Memory B cell (primary cell): ENCODE data around the gene RHBDL2.

ENCODE experiments used
- ATAC-seq: fragments of 150-1000 bp; cut with Tn5 transposase; 2 replicates; pipeline ENCODE4 v1.10.0; 2021; ENCODE audit warnings: low read depth, mild to moderate bottlenecking, moderate library complexity
- DNase-seq, 2 donors: peaks; one replicate each; pipeline ENCODE4 v3.0.0; 2022; ENCODE audit warnings: low spot score in 2 of 2
- H3K27ac Mint-ChIP-seq: one replicate; pipeline ENCODE4 v1.8.0; 2022; ENCODE audit warnings: mild to moderate bottlenecking, moderate library complexity, mixed read lengths
- H3K27me3 Mint-ChIP-seq: one replicate; pipeline ENCODE4 v1.8.0; 2022; ENCODE audit warnings: mixed read lengths
- H3K36me3 Mint-ChIP-seq: one replicate; pipeline ENCODE4 v1.8.0; 2022; ENCODE audit warnings: mild to moderate bottlenecking, mixed read lengths
- H3K4me1 Mint-ChIP-seq: one replicate; pipeline ENCODE4 v1.8.0; 2022; ENCODE audit warnings: mixed read lengths
- H3K4me3 Mint-ChIP-seq: one replicate; pipeline ENCODE4 v1.8.0; 2022; ENCODE audit warnings: mild to moderate bottlenecking, moderate library complexity, mixed read lengths
- H3K9me3 Mint-ChIP-seq: one replicate; pipeline ENCODE4 v1.8.0; 2022; ENCODE audit warnings: mixed read lengths

RHBDL2 gene

DNA sequence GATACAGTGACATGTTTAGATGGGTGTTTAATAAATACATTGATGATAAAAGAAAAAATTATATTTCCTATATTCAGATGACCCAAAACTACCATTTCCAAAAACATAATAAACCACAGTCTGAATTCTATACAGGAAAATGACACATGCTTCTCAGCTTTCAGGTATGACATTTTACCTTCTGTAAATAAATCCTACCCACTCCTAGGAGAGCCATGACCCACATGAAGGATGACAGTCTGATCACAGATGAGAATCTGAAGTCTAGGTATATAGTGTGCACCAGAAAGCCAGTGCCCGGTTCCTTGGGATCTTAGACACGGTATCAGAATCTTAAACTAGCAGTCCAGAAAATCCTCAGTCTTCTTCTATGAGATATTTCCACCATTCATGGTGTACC lies 56.5 kb downstream of the RHBDL2 start:
- Mint-ChIP-seq H3K27ac (no peak overlapping the region), H3K4me1 (no peaks in the 10 kb centered on the region), H3K36me3 (no peaks in the 10 kb centered on the region), H3K9me3 (no peaks in the 10 kb centered on the region), H3K4me3 (no peak overlapping the region), H3K27me3 (no peaks in the 10 kb centered on the region)
- no peak for DNase-seq
- no peak for ATAC-seq

DNA sequence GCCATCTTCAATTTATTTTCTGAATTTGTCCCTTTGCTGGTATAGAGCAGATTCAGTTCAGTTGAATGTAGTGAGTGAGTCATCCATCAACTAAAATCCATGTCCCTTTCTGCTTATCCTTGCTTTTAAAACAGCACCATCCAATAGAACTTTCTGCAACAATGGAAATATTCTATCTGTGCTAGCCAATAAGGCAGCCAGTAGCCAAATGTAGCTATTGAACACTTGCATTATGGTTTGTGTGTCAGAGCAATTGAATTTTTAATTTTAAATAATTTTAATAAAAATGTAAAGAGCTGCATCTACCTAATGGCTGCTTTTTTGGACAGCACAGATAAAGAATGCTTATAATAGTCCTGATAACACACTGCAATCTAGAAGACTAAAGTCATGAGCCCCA lies 60.1 kb downstream of the RHBDL2 start, which contains the start of gene GJA9:
GJA9 (minus strand) TSS at position 101 of the 400 bp plus-strand sequence. CDS start 5,489 bp downstream, outside the sequence.
- no peaks in the 10 kb centered on the region for H3K27me3 Mint-ChIP-seq
- no peak within 1 kb of the TSS for H3K27ac Mint-ChIP-seq
- no peak within 1 kb of the TSS for H3K4me3 Mint-ChIP-seq
- no peaks in the 10 kb centered on the region for H3K36me3 Mint-ChIP-seq
- no peak for DNase-seq
- H3K4me1 Mint-ChIP-seq = no peaks in the 10 kb centered on the region
- ATAC-seq = no peak
- H3K9me3 Mint-ChIP-seq = no peaks in the 10 kb centered on the region

DNA sequence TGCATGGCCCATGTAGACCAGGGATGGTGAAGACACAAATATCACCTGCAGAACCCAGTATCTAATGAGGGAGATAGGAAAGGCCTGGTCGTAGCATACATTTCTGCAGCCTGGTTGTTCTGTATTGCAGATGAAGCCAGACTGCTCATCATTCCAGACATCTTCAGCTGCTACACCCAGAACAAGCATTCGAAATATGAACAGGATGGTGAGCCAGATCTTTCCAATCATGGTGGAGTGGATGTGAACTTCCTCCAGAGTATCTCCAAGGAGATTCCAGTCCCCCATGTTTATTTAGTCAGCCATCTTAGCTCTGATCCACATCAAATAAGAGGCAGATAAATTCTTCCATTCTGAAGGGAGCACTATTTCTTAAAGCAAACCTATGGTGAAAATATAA lies 65.8 kb downstream of the RHBDL2 start:
- Mint-ChIP-seq H3K27me3 (no peaks in the 10 kb centered on the region), H3K4me3 (no peak overlapping the region), H3K36me3 (no peaks in the 10 kb centered on the region), H3K9me3 (no peaks in the 10 kb centered on the region), H3K27ac (no peak overlapping the region), H3K4me1 (peaks cover 8% of the 10 kb centered on the region)
- no peak for DNase-seq
- no peak for ATAC-seq

DNA sequence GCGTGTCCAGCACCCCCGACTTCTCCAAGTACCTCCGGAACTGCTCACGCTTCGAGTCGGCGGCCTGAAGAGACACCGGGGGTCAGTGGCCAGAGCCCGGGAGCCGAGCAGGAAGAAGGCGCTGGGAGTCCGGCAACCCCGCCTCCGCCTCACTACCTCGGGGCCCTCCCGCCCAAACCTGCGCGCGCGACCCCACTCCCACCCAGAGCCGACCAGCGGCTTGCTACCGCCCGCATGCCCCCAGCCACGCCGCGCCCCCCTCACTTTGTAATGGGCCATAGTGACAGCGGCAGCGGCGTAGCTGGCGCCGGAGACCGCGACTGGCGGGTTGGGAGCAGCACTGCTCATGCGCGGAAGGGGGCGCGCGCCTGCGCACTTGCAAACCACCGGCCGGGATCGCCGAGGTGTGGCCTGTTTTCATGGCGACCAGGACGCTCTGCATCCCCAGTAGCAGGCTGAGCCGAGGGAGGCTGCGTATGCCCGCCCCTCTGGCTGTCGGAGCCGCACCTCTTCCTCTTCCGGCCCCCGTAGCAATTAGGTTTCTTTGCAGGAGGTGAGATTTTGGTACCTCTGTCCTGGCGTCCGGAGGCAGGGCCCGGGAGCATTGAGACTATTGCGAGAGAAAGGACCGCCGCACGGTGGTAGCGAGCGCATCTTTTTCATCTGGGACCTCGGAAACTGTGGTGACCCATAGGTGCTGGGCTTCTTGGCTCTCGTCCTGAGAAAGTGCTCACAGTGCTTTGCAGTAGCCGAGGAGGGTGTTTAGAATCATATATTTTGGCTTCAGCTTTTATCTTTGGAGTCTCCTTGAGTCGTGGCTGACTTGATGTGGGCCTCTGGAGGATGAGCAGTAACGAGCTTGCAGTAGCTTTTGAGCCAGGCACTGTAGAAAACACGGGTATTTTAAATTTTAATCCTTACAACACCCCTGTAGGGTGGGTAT lies 68.3 kb downstream of the RHBDL2 start, which contains the start of gene MYCBP:
MYCBP (minus strand) TSS at position 322 of the 943 bp plus-strand sequence; CDS start at position 279, 43 bp downstream.
- peak; percentile 91 to 97 for DNase-seq
- Mint-ChIP-seq H3K9me3 (no peaks in the 10 kb centered on the region), H3K4me1 (peaks cover 8% of the 10 kb centered on the region), H3K36me3 (no peaks in the 10 kb centered on the region), H3K27ac (peak within 1 kb of the TSS; percentile 82), H3K4me3 (peak within 1 kb of the TSS; percentile 87), H3K27me3 (no peaks in the 10 kb centered on the region)
- peak; percentile 99 for ATAC-seq

GRCh38 chr1:38872401-38873026 lies 69.1 kb downstream of the RHBDL2 start:
- DNase-seq = peak in 1 of 2 donors; percentile 9
- Mint-ChIP-seq H3K27ac (peak overlapping the region; percentile 82), H3K9me3 (no peaks in the 10 kb centered on the region), H3K4me3 (peak overlapping the region; percentile 87), H3K4me1 (peaks cover 15% of the 10 kb centered on the region), H3K27me3 (no peaks in the 10 kb centered on the region), H3K36me3 (peaks cover 4% of the 10 kb centered on the region)
- ATAC-seq = peak; percentile 3

DNA sequence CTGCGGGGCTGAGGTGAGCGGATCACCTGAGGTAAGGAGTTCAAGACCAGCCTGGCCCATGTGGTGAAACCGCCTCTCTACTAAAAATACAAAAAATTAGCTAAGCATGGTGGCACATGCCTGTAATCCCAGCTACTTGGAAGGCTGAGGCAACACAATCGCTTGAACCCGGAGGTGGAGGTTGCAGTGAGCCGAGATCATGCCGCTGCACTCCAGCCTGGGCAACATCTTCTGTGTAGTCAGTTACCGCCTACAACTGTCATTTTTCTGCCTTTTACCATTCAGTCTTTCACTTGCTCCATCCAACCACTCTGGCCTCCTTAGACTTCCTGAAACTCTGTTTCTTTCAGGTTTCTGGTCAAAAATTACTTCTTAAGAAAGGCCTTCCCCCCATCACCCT lies 70.6 kb downstream of the RHBDL2 start:
- no peak overlapping the region for H3K4me3 Mint-ChIP-seq
- H3K36me3 Mint-ChIP-seq = peaks cover 4% of the 10 kb centered on the region
- no peaks in the 10 kb centered on the region for H3K9me3 Mint-ChIP-seq
- DNase-seq (no peak), ATAC-seq (no peak)
- H3K27ac Mint-ChIP-seq = no peak overlapping the region
- H3K4me1 Mint-ChIP-seq = peaks cover 15% of the 10 kb centered on the region
- no peaks in the 10 kb centered on the region for H3K27me3 Mint-ChIP-seq

DNA sequence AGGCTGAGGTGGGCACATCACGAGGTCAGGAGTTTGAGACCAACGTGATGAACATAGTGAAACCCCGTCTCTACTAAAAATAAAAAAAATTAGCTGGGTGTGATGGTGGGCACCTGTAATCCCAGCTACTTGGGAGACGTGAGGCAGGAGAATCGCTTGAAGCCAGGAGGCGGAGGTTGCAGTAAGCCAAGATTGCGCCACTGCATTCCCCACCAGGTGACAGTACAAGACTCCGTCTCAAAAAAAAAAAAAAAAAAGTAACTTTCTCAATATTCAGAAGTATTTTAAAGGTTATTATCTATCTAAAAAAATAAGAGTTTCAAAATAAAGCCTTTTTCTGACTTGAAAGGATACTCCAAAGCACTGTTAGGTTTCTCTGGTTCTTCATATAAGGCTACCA lies 74.4 kb downstream of the RHBDL2 start:
- H3K36me3 Mint-ChIP-seq = peaks cover 4% of the 10 kb centered on the region
- no peaks in the 10 kb centered on the region for H3K27me3 Mint-ChIP-seq
- no peak for DNase-seq

GRCh38 chr1:38865112-38865715 lies 76.4 kb downstream of the RHBDL2 start:
- Mint-ChIP-seq H3K4me1 (peaks cover 17% of the 10 kb centered on the region), H3K36me3 (peaks cover 4% of the 10 kb centered on the region), H3K4me3 (no peak overlapping the region), H3K9me3 (no peaks in the 10 kb centered on the region), H3K27me3 (no peaks in the 10 kb centered on the region), H3K27ac (no peak overlapping the region)
- DNase-seq (no peak), ATAC-seq (no peak)

More for the DNA sequence above, 74.4 kb downstream of the RHBDL2 start:
- Mint-ChIP-seq H3K9me3 (no peaks in the 10 kb centered on the region), H3K27ac (no peak overlapping the region), H3K4me1 (peaks cover 20% of the 10 kb centered on the region), H3K4me3 (no peak overlapping the region)
- no peak for ATAC-seq

DNA sequence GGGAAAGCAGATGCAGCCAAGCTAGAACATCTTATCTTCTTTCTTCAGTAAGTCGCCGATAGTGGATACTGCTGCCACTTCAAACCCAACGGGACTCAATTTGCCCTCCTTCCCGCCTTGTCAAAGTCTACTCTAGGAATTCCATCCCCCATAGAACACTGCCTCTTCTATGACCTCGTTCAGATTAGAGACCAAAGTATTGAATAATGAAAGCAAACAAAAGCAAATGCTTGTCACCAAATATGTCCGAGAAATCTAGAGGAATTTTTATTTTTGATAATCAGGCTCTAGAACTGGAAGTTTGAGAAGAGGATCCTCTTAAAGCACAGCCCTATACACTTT lies 81.2 kb downstream of the RHBDL2 start:
- Mint-ChIP-seq H3K4me1 (peaks cover 17% of the 10 kb centered on the region), H3K9me3 (no peaks in the 10 kb centered on the region), H3K27me3 (no peaks in the 10 kb centered on the region), H3K4me3 (peak overlapping the region; percentile 92), H3K27ac (peak overlapping the region; percentile 91), H3K36me3 (peaks cover 9% of the 10 kb centered on the region)
- no peak for ATAC-seq
- DNase-seq = no peak

- Mint-ChIP-seq H3K4me3 (peak within 1 kb of the TSS; percentile 92), H3K4me1 (peaks cover 21% of the 10 kb centered on the region), H3K27ac (peak within 1 kb of the TSS; percentile 91), H3K27me3 (no peaks in the 10 kb centered on the region), H3K36me3 (peaks cover 14% of the 10 kb centered on the region), H3K9me3 (no peaks in the 10 kb centered on the region)
- DNase-seq (peak; percentile 95 to 96), ATAC-seq (peak; percentile 90)
These were observed 81.8 kb downstream of the RHBDL2 start, which contains the start of gene RRAGC for GRCh38 chr1:38859561-38860453. Gene RRAGC, minus strand, starts transcription at chr1:38859772. Its CDS starts 126 bp downstream, at chr1:38859646.

- Mint-ChIP-seq H3K36me3 (peaks cover 17% of the 10 kb centered on the region), H3K4me1 (peaks cover 21% of the 10 kb centered on the region), H3K9me3 (no peaks in the 10 kb centered on the region), H3K4me3 (peak overlapping the region; percentile 92), H3K27ac (peak overlapping the region; percentile 91), H3K27me3 (no peaks in the 10 kb centered on the region)
- DNase-seq (peak; percentile 62 to 71), ATAC-seq (peak; percentile 51)
These were observed 82.6 kb downstream of the RHBDL2 start for GRCh38 chr1:38858833-38859560.

- ATAC-seq = no peak
- Mint-ChIP-seq H3K4me3 (no peak overlapping the region), H3K27ac (peak overlapping the region; percentile 63)
These were observed 88.8 kb downstream of the RHBDL2 start for GRCh38 chr1:38852780-38853179.

DNA sequence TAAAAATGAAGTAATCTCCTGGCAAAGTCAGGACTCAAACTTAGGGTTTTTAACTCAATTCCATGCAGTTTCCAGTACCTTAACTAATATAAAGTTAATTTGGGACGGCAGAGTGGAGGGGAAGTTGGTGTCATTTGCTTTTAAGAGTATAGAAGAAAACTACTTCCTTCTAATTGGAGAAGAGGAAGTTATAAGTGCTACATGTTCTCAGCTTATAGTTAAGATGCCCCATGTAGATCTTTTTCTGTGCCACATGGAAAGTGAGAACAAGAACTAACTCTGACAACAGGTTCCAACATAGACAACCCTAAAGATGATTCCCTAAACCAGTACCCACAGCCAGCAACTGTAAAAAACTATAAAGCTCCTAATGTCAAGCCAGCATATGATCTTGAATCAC lies 93.6 kb downstream of the RHBDL2 start:
- DNase-seq (peak in 1 of 2 donors; percentile 7), ATAC-seq (peak; percentile 96)
- peaks cover 40% of the 10 kb centered on the region for H3K36me3 Mint-ChIP-seq
- H3K4me3 Mint-ChIP-seq = peak overlapping the region; percentile 1
- H3K27me3 Mint-ChIP-seq = no peaks in the 10 kb centered on the region
- H3K4me1 Mint-ChIP-seq = peaks cover 15% of the 10 kb centered on the region
- H3K27ac Mint-ChIP-seq = peak overlapping the region; percentile 26
- H3K9me3 Mint-ChIP-seq = no peaks in the 10 kb centered on the region

More at GRCh38 chr1:38852780-38853179, 88.8 kb downstream of the RHBDL2 start:
- Mint-ChIP-seq H3K36me3 (peaks cover 34% of the 10 kb centered on the region), H3K9me3 (no peaks in the 10 kb centered on the region), H3K4me1 (peaks cover 15% of the 10 kb centered on the region), H3K27me3 (no peaks in the 10 kb centered on the region)
- no peak for DNase-seq
